HepG2 (cell line): Measurements from ENCODE around the gene SIRT7. TPM values are rescaled to one million over a fixed set of nuclear protein-coding genes. Genes with fewer than 3 reads are reported as not detected.

ENCODE experiments used
- KDM2A ChIP-seq: sonication (generic); formaldehyde crosslinking; IDR thresholded peaks from 2 replicates; pipeline ENCODE4 v1.4.0; 2020; ENCODE audit warnings: low read depth, missing genetic modification reagents, borderline replicate concordance
- TFDP1 ChIP-seq: IDR thresholded peaks from 2 replicates; pipeline ENCODE4 v1.6.1; 2016; ENCODE audit warnings: missing compliant biosample characterization, missing genetic modification reagents, borderline replicate concordance
- ZBTB3 ChIP-seq: sonication (generic); formaldehyde crosslinking; IDR thresholded peaks from 2 replicates; pipeline ENCODE4 v1.4.0; 2020; ENCODE audit warnings: low read depth, mild to moderate bottlenecking, moderate library complexity, missing genetic modification reagents, borderline replicate concordance
- ZBTB38 ChIP-seq: sonication (generic); formaldehyde crosslinking; IDR thresholded peaks from 2 replicates; pipeline ENCODE4 v1.5.1; 2020; ENCODE audit warnings: mild to moderate bottlenecking, missing genetic modification reagents
- ZNF232 ChIP-seq: sonication (generic); formaldehyde crosslinking; IDR thresholded peaks from 2 replicates; pipeline ENCODE4 v1.4.0; 2020; ENCODE audit warnings: missing genetic modification reagents, borderline replicate concordance
- ZNF282 ChIP-seq: fragments of 450-650 bp; IDR thresholded peaks from 2 replicates; pipeline ENCODE4 v1.6.1; 2018; ENCODE audit not compliant: partially characterized antibody
- ZNF343 ChIP-seq: sonication (generic); formaldehyde crosslinking; IDR thresholded peaks from 2 replicates; pipeline ENCODE4 v1.4.0; 2020; ENCODE audit warnings: mild to moderate bottlenecking, missing genetic modification reagents
- ZNF407 ChIP-seq: sonication (generic); formaldehyde crosslinking; IDR thresholded peaks from one replicate; pipeline ENCODE4 v1.5.1; 2020; ENCODE audit warnings: mild to moderate bottlenecking, missing genetic modification reagents; ENCODE audit errors: not compliant biosample characterization
- ZNF597 ChIP-seq: sonication (generic); formaldehyde crosslinking; IDR thresholded peaks from 2 replicates; pipeline ENCODE4 v1.5.0; 2020; ENCODE audit warnings: missing genetic modification reagents
- ZNF883 ChIP-seq: sonication (generic); formaldehyde crosslinking; IDR thresholded peaks from 2 replicates; pipeline ENCODE4 v1.5.1; 2020; ENCODE audit warnings: mild to moderate bottlenecking, missing genetic modification reagents; ENCODE audit errors: not compliant biosample characterization
- ZSCAN5A ChIP-seq: sonication (generic); formaldehyde crosslinking; IDR thresholded peaks from 2 replicates; pipeline ENCODE4 v1.8.0; 2022; ENCODE audit warnings: mild to moderate bottlenecking, missing genetic modification reagents, borderline replicate concordance
- polyA plus RNA-seq, 8 experiments: library from polyadenylated mRNA; depleted of rRNA in 3 of 8; stranded (reverse) in 7 of 8; unstranded in 1 of 8; fragments of >200 nt; fragmentation: Illumina TruSeq in 4 of 8; extraction: Trizol in 4 of 8; gene quantifications; 2 replicates each; pipeline versions ENCODE4 v1.2.1 to v1.2.3, GENCODE V29; 2011 to 2016; ENCODE audit warnings: low read depth in 4 of 8, missing spikeins in 1 of 8, mixed read lengths in 1 of 8; ENCODE audit not compliant: insufficient read depth in 1 of 8
- total RNA-seq, 5 experiments: library from RNA; depleted of rRNA; stranded (reverse); fragments of >200 nt; fragmentation: Illumina TruSeq; extraction: Trizol; gene quantifications; 2 replicates each; pipeline ENCODE4 v1.2.3, GENCODE V29; 2016; ENCODE audit warnings: low read depth in 1 of 5
- TF ChIP-seq, protein P1 (sequence below): sonication (generic); formaldehyde crosslinking; IDR thresholded peaks from 2 replicates; pipeline ENCODE4 v1.5.1; 2020; ENCODE audit warnings: mild to moderate bottlenecking, missing genetic modification reagents, borderline replicate concordance

SIRT7 gene
- total and polyA plus RNA-seq, 2 of the 13 experiments (the other 11 are each of a cell fraction or from before 2014, with no cell fraction given), result 8.3 to 24.8 TPM

- peak; percentile 77; the same call in 1 of the 2 replicates for TF ChIP-seq ZSCAN5A
- peak; percentile 98 for TF ChIP-seq ZBTB38
- TF ChIP-seq ZNF407 (CRISPR knock-in tag), result peak; percentile 58
- TF ChIP-seq TFDP1 (CRISPR knock-in tag), result 0 out of 2 replicates have a peak, but pooled peaks have one; percentile 10
- peak; percentile 64; the same call in 1 of the 2 replicates for TF ChIP-seq KDM2A (CRISPR knock-in tag)
- TF ChIP-seq ZNF597 (CRISPR knock-in tag), result 0 out of 2 replicates have a peak, but pooled peaks have one; percentile 28
- TF ChIP-seq ZNF282, result no peak
- TF ChIP-seq ZBTB3 (CRISPR knock-in tag), result peak; percentile 82; the same call in 1 of the 2 replicates
- peak; percentile 62; the same call in 1 of the 2 replicates for TF ChIP-seq ZNF343 (CRISPR knock-in tag)
- TF ChIP-seq, protein P1, sequence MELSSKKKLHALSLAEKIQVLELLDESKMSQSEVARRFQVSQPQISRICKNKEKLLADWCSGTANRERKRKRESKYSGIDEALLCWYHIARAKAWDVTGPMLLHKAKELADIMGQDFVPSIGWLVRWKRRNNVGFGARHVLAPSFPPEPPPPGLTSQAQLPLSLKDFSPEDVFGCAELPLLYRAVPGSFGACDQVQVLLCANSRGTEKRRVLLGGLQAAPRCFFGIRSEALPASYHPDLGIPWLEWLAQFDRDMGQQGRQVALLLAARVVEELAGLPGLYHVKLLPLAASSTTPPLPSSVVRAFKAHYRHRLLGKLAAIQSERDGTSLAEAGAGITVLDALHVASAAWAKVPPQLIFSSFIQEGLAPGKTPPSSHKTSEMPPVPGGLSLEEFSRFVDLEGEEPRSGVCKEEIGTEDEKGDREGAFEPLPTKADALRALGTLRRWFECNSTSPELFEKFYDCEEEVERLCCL (CRISPR knock-in tag), result no peak
- TF ChIP-seq ZNF883 (CRISPR knock-in tag), result no peak
- peak; percentile 29; the same call in 1 of the 2 replicates for TF ChIP-seq ZNF232 (CRISPR knock-in tag)
These were observed 50.6 kb downstream of the SIRT7 start (continued) for GRCh38 chr17:81867170-81867990.
